HepG2 (cell line): ENCODE data around the gene TXNDC12. TPM values are rescaled to one million over a fixed set of nuclear protein-coding genes. Genes with fewer than 3 reads are reported as not detected.

Experiments
- ATAC-seq: fragments of 200-7000 bp; cut with Tn5 transposase; 3 replicates; pipeline ENCODE4 v1.9.1; 2020; ENCODE audit warnings: mild to moderate bottlenecking, moderate library complexity
- BruUV-seq: library from RNA; stranded (reverse); fragments of 400-500 nt; replicated peaks from 2 replicates; lab custom pipeline; 2021; lab: Mats Ljungman, UMichigan
- CTCF ChIA-PET: fragments of 300-600 bp; formaldehyde crosslinking; extraction: SDS; loops from one replicate; lab custom pipeline; 2021; ENCODE audit warnings: low total read pairs, inconsistent platforms, low intra/inter-chr PET ratio; lab: Yijun Ruan, JAX
- POLR2A ChIA-PET: fragments of 350-600 bp; sonication (Branson Sonifier 250); formaldehyde crosslinking; loops from one replicate; lab custom pipeline; 2020; ENCODE audit warnings: antibody characterized with exemption, inconsistent platforms; lab: Yijun Ruan, JAX
- DNase-seq: peaks from one replicate; pipeline ENCODE4 v3.0.0-alpha.2; 2015; ENCODE audit warnings: low spot score
- FAIRE-seq: peaks from 3 replicates; lab custom pipeline; 2011; peaks lifted over from hg19 to GRCh38; lab: Jason Lieb, UNC
- H2AFZ ChIP-seq: one replicate; pipeline ENCODE4 v1.6.1; 2011; ENCODE audit warnings: low read length, inconsistent platforms
- H3K27ac ChIP-seq: fragments of 300-600 bp; 3 replicates; pipeline ENCODE4 v1.8.0; 2011; ENCODE audit warnings: mixed run types, mild to moderate bottlenecking, mixed read lengths, low read length, inconsistent platforms; ENCODE audit not compliant: insufficient read depth; ENCODE audit errors: extremely low read length
- H3K27me3 ChIP-seq, 2 experiments: fragments of 200-600 bp in 1 of 2; 2 replicates in 1 of 2; 3 replicates in 1 of 2; pipeline versions ENCODE4 v1.6.0 to v1.8.0; 2011; ENCODE audit warnings: low read length in 2 of 2, mild to moderate bottlenecking in 2 of 2, moderate library complexity in 2 of 2, inconsistent platforms in 1 of 2; ENCODE audit not compliant: insufficient read depth in 2 of 2, control insufficient read depth in 1 of 2
- H3K36me3 ChIP-seq, 2 experiments: fragments of 200-600 bp in 1 of 2; replicated peaks in 1 of 2; 2 replicates in 1 of 2; 3 replicates in 1 of 2; pipeline versions ENCODE4 v1.5.1 to v1.8.0; 2011; ENCODE audit warnings: low read length in 2 of 2, inconsistent platforms in 1 of 2; ENCODE audit not compliant: insufficient read depth in 2 of 2, control insufficient read depth in 1 of 2
- H3K4me1 ChIP-seq: 2 replicates; pipeline ENCODE4 v1.5.1; 2012; ENCODE audit warnings: low read length, inconsistent platforms; ENCODE audit not compliant: insufficient read depth
- H3K4me2 ChIP-seq: 2 replicates; pipeline ENCODE4 v1.6.0; 2011; ENCODE audit warnings: low read depth, low read length, inconsistent platforms
- H3K4me3 ChIP-seq, 3 experiments: fragments of 200-600 bp in 1 of 3; sonication (generic), shearing (Covaris generic) in 1 of 3; replicated peaks in 1 of 3; 2 replicates each; pipeline ENCODE4 v1.5.1; 2011 to 2016; ENCODE audit warnings: low read length in 3 of 3, inconsistent platforms in 2 of 3, low read depth in 2 of 3, mild to moderate bottlenecking in 2 of 3, control low read depth in 1 of 3, mixed read lengths in 1 of 3; ENCODE audit not compliant: insufficient read depth in 1 of 3
- H3K79me2 ChIP-seq: one replicate; pipeline ENCODE4 v1.6.1; 2011; ENCODE audit warnings: low read length, inconsistent platforms; ENCODE audit not compliant: insufficient read depth
- H3K9ac ChIP-seq: 2 replicates; pipeline ENCODE4 v1.6.0; 2011; ENCODE audit warnings: mild to moderate bottlenecking, low read depth, low read length, inconsistent platforms; ENCODE audit not compliant: insufficient read depth
- H3K9me3 ChIP-seq: 2 replicates; pipeline ENCODE4 v1.5.1; 2012; ENCODE audit warnings: mild to moderate bottlenecking, low read length
- H4K20me1 ChIP-seq: 2 replicates; pipeline ENCODE4 v1.6.0; 2011; ENCODE audit warnings: inconsistent platforms, mild to moderate bottlenecking, low read length, moderate library complexity; ENCODE audit not compliant: insufficient read depth
- BCL6 ChIP-seq: IDR thresholded peaks from 2 replicates; pipeline ENCODE4 v1.6.1; 2016; ENCODE audit warnings: missing genetic modification reagents, missing compliant biosample characterization
- CEBPB ChIP-seq: IDR thresholded peaks from 2 replicates; pipeline ENCODE4 v1.6.1; 2011; ENCODE audit warnings: low read depth, low read length, improper control_type of control experiment, borderline replicate concordance
- HNRNPH1 ChIP-seq: fragments of 200-400 bp; formaldehyde crosslinking; optimal IDR thresholded peaks from 2 replicates; pipeline ENCODE3; 2017; ENCODE audit warnings: mild to moderate bottlenecking, low read depth, low read length
- KDM2A ChIP-seq: sonication (generic); formaldehyde crosslinking; IDR thresholded peaks from 2 replicates; pipeline ENCODE4 v1.4.0; 2020; ENCODE audit warnings: low read depth, missing genetic modification reagents, borderline replicate concordance
- MIER2 ChIP-seq: IDR thresholded peaks from 2 replicates; pipeline ENCODE4 v1.6.1; 2016; ENCODE audit warnings: missing biosample characterization, missing genetic modification reagents
- NR2F1 ChIP-seq, 2 experiments: fragments of 450-650 bp in 1 of 2; formaldehyde crosslinking in 1 of 2; IDR thresholded peaks; 2 replicates each; pipeline versions ENCODE4 v1.5.0 to v1.6.1; 2016 to 2020; ENCODE audit warnings: mild to moderate bottlenecking in 1 of 2, missing compliant biosample characterization in 1 of 2, missing genetic modification reagents in 1 of 2, moderate library complexity in 1 of 2
- POLR2A ChIP-seq, 2 experiments: IDR thresholded peaks; 2 replicates each; pipeline ENCODE4 v1.6.1; 2011; ENCODE audit warnings: low read depth in 2 of 2, low read length in 2 of 2, mild to moderate bottlenecking in 1 of 2, moderate library complexity in 1 of 2; ENCODE audit not compliant: insufficient read depth in 1 of 2
- RAD51 ChIP-seq: fragments of 450-650 bp; IDR thresholded peaks from 2 replicates; pipeline ENCODE4 v1.6.1; 2016; ENCODE audit warnings: borderline replicate concordance
- SOX6 ChIP-seq, 2 experiments: fragments of 450-650 bp in 1 of 2; sonication (generic) in 1 of 2; formaldehyde crosslinking in 1 of 2; IDR thresholded peaks; 2 replicates each; pipeline versions ENCODE4 v1.4.0 to v1.6.1; 2017 to 2020; ENCODE audit warnings: antibody characterized with exemption in 1 of 2, mild to moderate bottlenecking in 1 of 2, missing genetic modification reagents in 1 of 2
- TAF15 ChIP-seq: fragments of 200-400 bp; formaldehyde crosslinking; IDR thresholded peaks from one replicate; pipeline ENCODE4 v1.6.1; 2018; ENCODE audit warnings: mild to moderate bottlenecking, low read depth, low read length; ENCODE audit not compliant: poor library complexity, severe bottlenecking
- ZNF292 ChIP-seq: sonication (generic); formaldehyde crosslinking; IDR thresholded peaks from 2 replicates; pipeline ENCODE4 v1.8.1; 2022; ENCODE audit warnings: mild to moderate bottlenecking, low read depth, missing genetic modification reagents, borderline replicate concordance
- ZNF510 ChIP-seq: sonication (generic); formaldehyde crosslinking; IDR thresholded peaks from 2 replicates; pipeline ENCODE4 v1.4.0; 2020; ENCODE audit warnings: low read depth, mild to moderate bottlenecking, missing genetic modification reagents
- WGBS: methylation state at CpG from one replicate; pipeline ENCODE4 v1.1.6; 2017; ENCODE audit warnings: low lambda C conversion rate; 5-methylcytosine and 5-hydroxymethylcytosine counted together
- in situ Hi-C: cut with HindIII; loops from 2 replicates; pipeline ENCODE4 v1.10.0; 2017; ENCODE audit warnings: low pct_unique_long_range_greater_than_20kb; ENCODE audit not compliant: extremely low pct_ligation_motif_present
- intact Hi-C: fragments of 100-400 bp; cut with micrococcal nuclease; formaldehyde crosslinking; loops from one replicate; pipeline ENCODE4 v1.10.0; 2022; ENCODE audit not compliant: unreplicated experiment
- polyA plus RNA-seq, 8 experiments: library from polyadenylated mRNA; depleted of rRNA in 3 of 8; stranded (reverse) in 7 of 8; unstranded in 1 of 8; fragments of >200 nt; fragmentation: Illumina TruSeq in 4 of 8; extraction: Trizol in 4 of 8; gene quantifications; 2 replicates each; pipeline versions ENCODE4 v1.2.1 to v1.2.3, GENCODE V29; 2011 to 2016; ENCODE audit warnings: low read depth in 4 of 8, missing spikeins in 1 of 8, mixed read lengths in 1 of 8; ENCODE audit not compliant: insufficient read depth in 1 of 8
- total RNA-seq, 5 experiments: library from RNA; depleted of rRNA; stranded (reverse); fragments of >200 nt; fragmentation: Illumina TruSeq; extraction: Trizol; gene quantifications; 2 replicates each; pipeline ENCODE4 v1.2.3, GENCODE V29; 2016; ENCODE audit warnings: low read depth in 1 of 5
- TF ChIP-seq, protein P1 (sequence below): IDR thresholded peaks from 2 replicates; pipeline ENCODE4 v1.6.1; 2016
- TF ChIP-seq, protein P2 (sequence below): sonication (generic); formaldehyde crosslinking; IDR thresholded peaks from 2 replicates; pipeline ENCODE4 v1.4.0; 2020; ENCODE audit warnings: missing genetic modification reagents
- TF ChIP-seq, protein P3 (sequence below): sonication (generic); formaldehyde crosslinking; IDR thresholded peaks from 2 replicates; pipeline ENCODE4 v1.5.0; 2020; ENCODE audit warnings: missing genetic modification reagents
- TF ChIP-seq, protein P4 (sequence below), 2 experiments: sonication (generic) in 1 of 2; formaldehyde crosslinking in 1 of 2; IDR thresholded peaks; 2 replicates each; pipeline versions ENCODE4 v1.4.0 to v1.6.1; 2018 to 2020; ENCODE audit warnings: missing genetic modification reagents in 2 of 2, borderline replicate concordance in 1 of 2, low read depth in 1 of 2, mild to moderate bottlenecking in 1 of 2, missing biosample characterization in 1 of 2

The TXNDC12 gene
- total and polyA plus RNA-seq, 2 of the 13 experiments (the other 11 are each of a cell fraction or from before 2014, with no cell fraction given): 65.6 to 67.2 TPM

DNA sequence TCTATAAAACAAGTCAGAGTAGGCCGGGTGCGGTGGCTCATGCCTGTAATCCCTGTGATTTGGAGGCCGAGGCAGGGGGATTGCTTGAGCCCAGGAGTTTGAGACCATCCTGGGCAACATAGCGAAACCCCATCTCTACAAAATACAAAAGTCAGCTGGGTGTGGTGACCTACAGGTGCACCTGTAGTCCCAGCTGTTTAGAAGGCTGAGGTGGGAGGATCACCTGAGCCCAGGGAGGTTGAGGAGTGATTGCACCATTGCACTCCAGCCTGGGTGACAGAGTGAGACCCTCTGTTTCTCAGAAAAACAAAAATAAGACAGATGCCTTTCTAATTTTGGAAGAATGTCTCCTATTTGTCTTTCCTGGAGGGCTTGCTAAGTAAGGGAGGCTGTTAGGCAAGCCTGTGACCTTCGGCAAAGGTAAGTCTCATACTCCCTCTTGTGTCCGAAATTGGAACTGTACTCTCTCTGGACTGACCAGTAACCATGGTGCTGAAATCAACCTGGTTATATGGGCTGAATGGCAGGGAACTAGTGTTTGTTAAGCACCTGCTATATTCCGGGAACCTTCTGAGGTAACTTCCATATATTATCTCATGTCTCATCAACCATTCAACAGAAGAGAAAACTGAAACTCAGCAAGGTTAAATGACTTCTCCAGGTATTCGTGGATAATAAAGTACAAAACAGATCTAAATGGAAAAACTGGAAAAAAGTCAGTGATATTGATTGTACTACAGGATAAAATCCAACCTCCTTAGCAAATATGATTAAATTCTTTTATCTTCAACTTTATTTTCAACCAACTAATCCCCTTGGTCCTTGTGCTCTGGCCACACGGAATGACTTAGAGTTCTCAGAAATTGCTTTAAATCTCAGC is 52.7 kb downstream of the TXNDC12 start:
- peaks cover 0 to 18% of the 10 kb centered on the region in 2 experiments for H3K27me3 ChIP-seq
- H3K27ac ChIP-seq: no peak overlapping the region
- POLR2A ChIA-PET: no interaction called here
- H4K20me1 ChIP-seq: no peaks in the 10 kb centered on the region
- WGBS: 40% methylated on average over 9 of the region's 9 CpGs
- peak; percentile 93 for FAIRE-seq
- no peak overlapping the region for H3K4me3 ChIP-seq
- in situ Hi-C loops (no loop called here), intact Hi-C loops (loop anchor here (1.0 to 10.0 kb wide), 3 partner anchors 85 to 177 kb away; no protein-coding TSS in a partner anchor)
- H3K4me1 ChIP-seq: peaks cover 20% of the 10 kb centered on the region
- no TSS peak for BruUV-seq
- H3K4me2 ChIP-seq: no peak overlapping the region
- H3K9ac ChIP-seq: no peak overlapping the region
- CTCF ChIA-PET: interaction anchor here (2.5 kb wide), 1 partner anchor 105 kb away, joined by 54 read pairs; no protein-coding TSS in a partner anchor
- no peaks in the 10 kb centered on the region for H3K36me3 ChIP-seq
- no peak overlapping the region for H2AFZ ChIP-seq
- ATAC-seq: peak; percentile 90
- DNase-seq: peak; percentile 84
- H3K79me2 ChIP-seq: no peaks in the 10 kb centered on the region
- H3K9me3 ChIP-seq: no peaks in the 10 kb centered on the region
- TF ChIP-seq SOX6 (IDR thresholded peaks at IDR 0.05) (no peak), SOX6 (CRISPR knock-in tag; IDR thresholded peaks at IDR 0.05) (peak; percentile 25; the same call in 1 of the 2 replicates), MIER2 (peak; percentile 95), TAF15 (no peak), HNRNPH1 (no peak), BCL6 (CRISPR knock-in tag) (peak; percentile 89), ZNF292 (CRISPR knock-in tag) (no peak), CEBPB (peak; percentile 50), RAD51 (no peak), POLR2A (IDR thresholded peaks at IDR 0.05; ENCODE audit: insufficient read depth in 1 of 2, low read depth in 2 of 2, low read length in 2 of 2) (no peak), ZNF510 (no peak), KDM2A (CRISPR knock-in tag) (no peak), NR2F1 (CRISPR knock-in tag; IDR thresholded peaks at IDR 0.05) (0 out of 4 replicates have a peak, but pooled peaks of 1 of the 2 experiments have one; percentile 14)
- TF ChIP-seq, protein P1, sequence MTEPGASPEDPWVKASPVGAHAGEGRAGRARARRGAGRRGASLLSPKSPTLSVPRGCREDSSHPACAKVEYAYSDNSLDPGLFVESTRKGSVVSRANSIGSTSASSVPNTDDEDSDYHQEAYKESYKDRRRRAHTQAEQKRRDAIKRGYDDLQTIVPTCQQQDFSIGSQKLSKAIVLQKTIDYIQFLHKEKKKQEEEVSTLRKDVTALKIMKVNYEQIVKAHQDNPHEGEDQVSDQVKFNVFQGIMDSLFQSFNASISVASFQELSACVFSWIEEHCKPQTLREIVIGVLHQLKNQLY (CRISPR knock-in tag): no peak
- TF ChIP-seq, protein P2, sequence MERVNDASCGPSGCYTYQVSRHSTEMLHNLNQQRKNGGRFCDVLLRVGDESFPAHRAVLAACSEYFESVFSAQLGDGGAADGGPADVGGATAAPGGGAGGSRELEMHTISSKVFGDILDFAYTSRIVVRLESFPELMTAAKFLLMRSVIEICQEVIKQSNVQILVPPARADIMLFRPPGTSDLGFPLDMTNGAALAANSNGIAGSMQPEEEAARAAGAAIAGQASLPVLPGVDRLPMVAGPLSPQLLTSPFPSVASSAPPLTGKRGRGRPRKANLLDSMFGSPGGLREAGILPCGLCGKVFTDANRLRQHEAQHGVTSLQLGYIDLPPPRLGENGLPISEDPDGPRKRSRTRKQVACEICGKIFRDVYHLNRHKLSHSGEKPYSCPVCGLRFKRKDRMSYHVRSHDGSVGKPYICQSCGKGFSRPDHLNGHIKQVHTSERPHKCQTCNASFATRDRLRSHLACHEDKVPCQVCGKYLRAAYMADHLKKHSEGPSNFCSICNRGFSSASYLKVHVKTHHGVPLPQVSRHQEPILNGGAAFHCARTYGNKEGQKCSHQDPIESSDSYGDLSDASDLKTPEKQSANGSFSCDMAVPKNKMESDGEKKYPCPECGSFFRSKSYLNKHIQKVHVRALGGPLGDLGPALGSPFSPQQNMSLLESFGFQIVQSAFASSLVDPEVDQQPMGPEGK (CRISPR knock-in tag): no peak
- TF ChIP-seq, protein P3, sequence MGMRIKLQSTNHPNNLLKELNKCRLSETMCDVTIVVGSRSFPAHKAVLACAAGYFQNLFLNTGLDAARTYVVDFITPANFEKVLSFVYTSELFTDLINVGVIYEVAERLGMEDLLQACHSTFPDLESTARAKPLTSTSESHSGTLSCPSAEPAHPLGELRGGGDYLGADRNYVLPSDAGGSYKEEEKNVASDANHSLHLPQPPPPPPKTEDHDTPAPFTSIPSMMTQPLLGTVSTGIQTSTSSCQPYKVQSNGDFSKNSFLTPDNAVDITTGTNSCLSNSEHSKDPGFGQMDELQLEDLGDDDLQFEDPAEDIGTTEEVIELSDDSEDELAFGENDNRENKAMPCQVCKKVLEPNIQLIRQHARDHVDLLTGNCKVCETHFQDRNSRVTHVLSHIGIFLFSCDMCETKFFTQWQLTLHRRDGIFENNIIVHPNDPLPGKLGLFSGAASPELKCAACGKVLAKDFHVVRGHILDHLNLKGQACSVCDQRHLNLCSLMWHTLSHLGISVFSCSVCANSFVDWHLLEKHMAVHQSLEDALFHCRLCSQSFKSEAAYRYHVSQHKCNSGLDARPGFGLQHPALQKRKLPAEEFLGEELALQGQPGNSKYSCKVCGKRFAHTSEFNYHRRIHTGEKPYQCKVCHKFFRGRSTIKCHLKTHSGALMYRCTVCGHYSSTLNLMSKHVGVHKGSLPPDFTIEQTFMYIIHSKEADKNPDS (CRISPR knock-in tag): no peak
- TF ChIP-seq, protein P4, sequence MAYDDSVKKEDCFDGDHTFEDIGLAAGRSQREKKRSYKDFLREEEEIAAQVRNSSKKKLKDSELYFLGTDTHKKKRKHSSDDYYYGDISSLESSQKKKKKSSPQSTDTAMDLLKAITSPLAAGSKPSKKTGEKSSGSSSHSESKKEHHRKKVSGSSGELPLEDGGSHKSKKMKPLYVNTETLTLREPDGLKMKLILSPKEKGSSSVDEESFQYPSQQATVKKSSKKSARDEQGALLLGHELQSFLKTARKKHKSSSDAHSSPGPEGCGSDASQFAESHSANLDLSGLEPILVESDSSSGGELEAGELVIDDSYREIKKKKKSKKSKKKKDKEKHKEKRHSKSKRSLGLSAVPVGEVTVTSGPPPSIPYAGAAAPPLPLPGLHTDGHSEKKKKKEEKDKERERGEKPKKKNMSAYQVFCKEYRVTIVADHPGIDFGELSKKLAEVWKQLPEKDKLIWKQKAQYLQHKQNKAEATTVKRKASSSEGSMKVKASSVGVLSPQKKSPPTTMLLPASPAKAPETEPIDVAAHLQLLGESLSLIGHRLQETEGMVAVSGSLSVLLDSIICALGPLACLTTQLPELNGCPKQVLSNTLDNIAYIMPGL (CRISPR knock-in tag; IDR thresholded peaks at IDR 0.05; ENCODE audit: borderline replicate concordance in 1 of 2, low read depth in 1 of 2): 0 out of 4 replicates have a peak, but pooled peaks of 1 of the 2 experiments have one; percentile 55
